K562 (cell line): ENCODE data around the gene HECW1. TPM values are rescaled to one million over a fixed set of nuclear protein-coding genes. Genes with fewer than 3 reads are reported as not detected.

Experiments
- CTCF ChIP-seq, 3 experiments: IDR thresholded peaks in 2 of 3; conservative IDR thresholded peaks in 1 of 3; 2 replicates each; pipeline ENCODE4 v1.5.1; 2011 to 2012; ENCODE audit warnings: low read length in 3 of 3, mild to moderate bottlenecking in 3 of 3, control low read depth in 2 of 3, improper control_type of control experiment in 1 of 3, inconsistent platforms in 1 of 3, low read depth in 1 of 3, mixed read lengths in 1 of 3, moderate library complexity in 1 of 3; ENCODE audit not compliant: insufficient read depth in 2 of 3
- E2F6 ChIP-seq, 2 experiments: IDR thresholded peaks; 2 replicates each; pipeline ENCODE4 v1.6.1; 2011; ENCODE audit warnings: borderline replicate concordance in 1 of 2, control low read depth in 1 of 2, low read depth in 1 of 2, low read length in 1 of 2, mild to moderate bottlenecking in 1 of 2, mixed read lengths in 1 of 2, moderate library complexity in 1 of 2; ENCODE audit not compliant: insufficient read depth in 1 of 2, insufficient read length in 1 of 2, poor library complexity in 1 of 2, severe bottlenecking in 1 of 2; ENCODE audit errors: extremely low read depth in 1 of 2
- GATAD2A ChIP-seq: fragments of 450-650 bp; IDR thresholded peaks from 2 replicates; pipeline ENCODE4 v1.6.1; 2017
- L3MBTL2 ChIP-seq: fragments of 450-650 bp; IDR thresholded peaks from 2 replicates; pipeline ENCODE4 v1.6.1; 2016; ENCODE audit warnings: mild to moderate bottlenecking, moderate library complexity
- PRMT5 ChIP-seq: sonication (generic); formaldehyde crosslinking; IDR thresholded peaks from 2 replicates; pipeline ENCODE4 v1.5.0; 2020; ENCODE audit warnings: missing genetic modification reagents
- RFX7 ChIP-seq: fragments of 250-450 bp; sonication (Bioruptor Pico); IDR thresholded peaks from 2 replicates; pipeline ENCODE4 v1.5.1; 2021; ENCODE audit warnings: mild to moderate bottlenecking
- TEAD4 ChIP-seq, 2 experiments: sonication (generic) in 1 of 2; formaldehyde crosslinking in 1 of 2; IDR thresholded peaks; 2 replicates each; pipeline versions ENCODE4 v1.6.1 to v1.8.0; 2012 to 2022; ENCODE audit warnings: borderline replicate concordance in 1 of 2, inconsistent platforms in 1 of 2, low read length in 1 of 2, mild to moderate bottlenecking in 1 of 2, missing genetic modification reagents in 1 of 2
- VEZF1 ChIP-seq: fragments of 200-800 bp; sonication (Bioruptor generic); IDR thresholded peaks from 2 replicates; pipeline ENCODE4 v1.6.1; 2017; ENCODE audit warnings: missing genetic modification characterization, missing compliant biosample characterization
- ZBTB8A ChIP-seq: fragments of 450-650 bp; IDR thresholded peaks from 2 replicates; pipeline ENCODE4 v1.6.1; 2018; ENCODE audit warnings: mild to moderate bottlenecking, moderate library complexity; ENCODE audit not compliant: partially characterized antibody
- ZHX1 ChIP-seq: fragments of 150-350 bp; conservative IDR thresholded peaks from 2 replicates; pipeline ENCODE4 v1.6.1; 2014; ENCODE audit warnings: low read length
- polyA plus RNA-seq, 8 experiments: library from polyadenylated mRNA; depleted of rRNA in 4 of 8; stranded (reverse) in 5 of 8; unstranded in 3 of 8; fragments of >200 nt; fragmentation: Nextera tagmentation in 2 of 8; fragmentation: Illumina TruSeq in 1 of 8; extraction: Ambion mirVana in 2 of 8; extraction: Trizol in 1 of 8; gene quantifications; 2 replicates each; pipeline versions ENCODE4 v1.2.1 to v1.2.3, GENCODE V29; 2011 to 2014; ENCODE audit warnings: inconsistent platforms in 1 of 8, missing spikeins in 1 of 8
- total RNA-seq, 7 experiments: library from RNA; depleted of rRNA in 6 of 7; stranded (reverse); fragments of >200 nt in 6 of 7; fragmentation: Illumina TruSeq in 2 of 7; extraction: Trizol in 2 of 7; gene quantifications; 2 replicates each; pipeline versions ENCODE4 v1.2.1 to v1.2.3, GENCODE V29; 2011 to 2021; ENCODE audit warnings: low replicate concordance in 1 of 7
- TF ChIP-seq, protein P1 (sequence below): IDR thresholded peaks from 3 replicates; pipeline ENCODE4 v1.6.1; 2011; ENCODE audit warnings: borderline replicate concordance, mild to moderate bottlenecking, moderate library complexity; ENCODE audit not compliant: insufficient read length; ENCODE audit errors: extremely low read depth

The HECW1 gene
- total and polyA plus RNA-seq, 9 of the 15 experiments (the other 6 are each of a cell fraction or from before 2014, with no cell fraction given): 0.07 to 0.31 (median 0.13) TPM; not detected in 4

DNA sequence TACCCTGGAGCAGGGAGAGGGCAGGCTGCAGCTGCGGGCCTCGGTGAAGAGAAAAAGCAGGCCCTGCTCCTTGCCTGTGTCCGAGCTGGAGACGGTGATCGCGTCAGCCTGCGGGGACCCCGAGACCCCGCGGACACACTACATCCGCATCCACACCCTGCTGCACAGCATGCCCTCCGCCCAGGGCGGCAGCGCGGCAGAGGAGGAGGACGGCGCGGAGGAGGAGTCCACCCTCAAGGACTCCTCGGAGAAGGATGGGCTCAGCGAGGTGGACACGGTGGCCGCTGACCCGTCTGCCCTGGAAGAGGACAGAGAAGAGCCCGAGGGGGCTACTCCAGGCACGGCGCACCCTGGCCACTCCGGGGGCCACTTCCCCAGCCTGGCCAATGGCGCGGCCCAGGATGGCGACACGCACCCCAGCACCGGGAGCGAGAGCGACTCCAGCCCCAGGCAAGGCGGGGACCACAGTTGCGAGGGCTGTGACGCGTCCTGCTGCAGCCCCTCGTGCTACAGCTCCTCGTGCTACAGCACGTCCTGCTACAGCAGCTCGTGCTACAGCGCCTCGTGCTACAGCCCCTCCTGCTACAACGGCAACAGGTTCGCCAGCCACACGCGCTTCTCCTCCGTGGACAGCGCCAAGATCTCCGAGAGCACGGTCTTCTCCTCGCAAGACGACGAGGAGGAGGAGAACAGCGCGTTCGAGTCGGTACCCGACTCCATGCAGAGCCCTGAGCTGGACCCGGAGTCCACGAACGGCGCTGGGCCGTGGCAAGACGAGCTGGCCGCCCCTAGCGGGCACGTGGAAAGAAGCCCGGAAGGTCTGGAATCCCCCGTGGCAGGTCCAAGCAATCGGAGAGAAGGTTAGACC, 332.5 kb downstream of the HECW1 start (continued):
- TF ChIP-seq, protein P1, sequence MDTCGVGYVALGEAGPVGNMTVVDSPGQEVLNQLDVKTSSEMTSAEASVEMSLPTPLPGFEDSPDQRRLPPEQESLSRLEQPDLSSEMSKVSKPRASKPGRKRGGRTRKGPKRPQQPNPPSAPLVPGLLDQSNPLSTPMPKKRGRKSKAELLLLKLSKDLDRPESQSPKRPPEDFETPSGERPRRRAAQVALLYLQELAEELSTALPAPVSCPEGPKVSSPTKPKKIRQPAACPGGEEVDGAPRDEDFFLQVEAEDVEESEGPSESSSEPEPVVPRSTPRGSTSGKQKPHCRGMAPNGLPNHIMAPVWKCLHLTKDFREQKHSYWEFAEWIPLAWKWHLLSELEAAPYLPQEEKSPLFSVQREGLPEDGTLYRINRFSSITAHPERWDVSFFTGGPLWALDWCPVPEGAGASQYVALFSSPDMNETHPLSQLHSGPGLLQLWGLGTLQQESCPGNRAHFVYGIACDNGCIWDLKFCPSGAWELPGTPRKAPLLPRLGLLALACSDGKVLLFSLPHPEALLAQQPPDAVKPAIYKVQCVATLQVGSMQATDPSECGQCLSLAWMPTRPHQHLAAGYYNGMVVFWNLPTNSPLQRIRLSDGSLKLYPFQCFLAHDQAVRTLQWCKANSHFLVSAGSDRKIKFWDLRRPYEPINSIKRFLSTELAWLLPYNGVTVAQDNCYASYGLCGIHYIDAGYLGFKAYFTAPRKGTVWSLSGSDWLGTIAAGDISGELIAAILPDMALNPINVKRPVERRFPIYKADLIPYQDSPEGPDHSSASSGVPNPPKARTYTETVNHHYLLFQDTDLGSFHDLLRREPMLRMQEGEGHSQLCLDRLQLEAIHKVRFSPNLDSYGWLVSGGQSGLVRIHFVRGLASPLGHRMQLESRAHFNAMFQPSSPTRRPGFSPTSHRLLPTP: no peak
- TF ChIP-seq VEZF1: no peak
- TF ChIP-seq CTCF (IDR thresholded peaks at IDR 0.05 in 2 of 3, conservative IDR thresholded peaks at IDR 0.05 in 1 of 3; ENCODE audit: insufficient read depth in 2 of 3, low read depth in 1 of 3, low read length in 3 of 3): peak in 1 of 3 experiments; percentile 1; a peak in 1 of 6 replicates
- TF ChIP-seq PRMT5 (CRISPR knock-in tag): no peak
- no peak for TF ChIP-seq GATAD2A
- TF ChIP-seq ZBTB8A: no peak
- TF ChIP-seq L3MBTL2: peak; percentile 72; the same call in 1 of the 2 replicates
- TF ChIP-seq RFX7 (CRISPR knock-in tag): no peak
- no peak for TF ChIP-seq ZHX1
- TF ChIP-seq E2F6 (IDR thresholded peaks at IDR 0.05; ENCODE audit: borderline replicate concordance in 1 of 2, extremely low read depth in 1 of 2, insufficient read depth in 1 of 2, insufficient read length in 1 of 2, low read depth in 1 of 2, low read length in 1 of 2, poor library complexity in 1 of 2, severe bottlenecking in 1 of 2): peak in 1 of 2 experiments; percentile 66
- no peak for TF ChIP-seq TEAD4 (IDR thresholded peaks at IDR 0.05; ENCODE audit: low read length)
- 0 out of 2 replicates have a peak, but pooled peaks have one; percentile 26 for TF ChIP-seq TEAD4 (CRISPR knock-in tag; IDR thresholded peaks at IDR 0.05; ENCODE audit: borderline replicate concordance)
